ENCODE measurements around the gene ZP1. TPM values are rescaled to one million over a fixed set of nuclear protein-coding genes. Genes with fewer than 3 reads are reported as not detected.

ZP1 gene
- total RNA-seq, 2 experiments from 2014 or later: not detected

DNA sequence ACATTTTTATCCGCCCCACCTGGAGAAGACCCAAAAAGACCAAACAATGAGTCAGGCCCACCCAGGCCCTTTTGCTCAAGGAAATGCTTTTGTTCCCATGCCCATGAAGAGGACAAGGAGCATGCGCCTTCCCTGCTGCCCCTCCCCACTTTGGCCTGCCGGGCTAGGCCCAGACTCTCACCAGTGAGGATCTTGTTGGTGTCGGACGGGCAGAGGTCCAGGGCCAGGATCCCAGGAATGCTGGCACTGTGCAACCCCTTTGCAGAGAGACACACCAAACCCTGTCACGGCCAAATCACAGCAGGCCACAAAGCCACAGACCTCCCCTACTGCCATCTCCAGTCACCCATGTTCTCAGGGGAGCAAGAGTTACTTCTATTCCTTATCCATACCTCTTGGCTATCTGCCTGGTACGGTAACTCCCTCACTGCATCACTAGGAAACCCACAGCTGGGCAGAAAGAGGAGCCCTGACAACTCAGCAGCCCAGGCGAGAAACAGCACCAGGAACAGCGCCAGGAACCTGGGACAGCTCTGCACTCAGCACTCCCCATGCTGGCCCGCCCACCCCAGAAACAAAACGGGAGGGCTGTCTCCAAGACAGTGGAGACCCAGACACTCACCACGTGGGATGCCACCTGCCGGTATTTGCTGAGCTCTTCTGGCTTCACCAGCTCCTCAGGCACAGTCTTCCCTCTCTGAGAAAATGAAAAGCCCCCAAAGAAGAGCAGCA, 33.5 kb downstream of the ZP1 start:
- TF ChIP-seq EZH2phosphoT487 (IDR thresholded peaks at IDR 0.05; ENCODE audit: borderline replicate concordance, low read depth, low read length): no peak
- TF ChIP-seq, protein P1, sequence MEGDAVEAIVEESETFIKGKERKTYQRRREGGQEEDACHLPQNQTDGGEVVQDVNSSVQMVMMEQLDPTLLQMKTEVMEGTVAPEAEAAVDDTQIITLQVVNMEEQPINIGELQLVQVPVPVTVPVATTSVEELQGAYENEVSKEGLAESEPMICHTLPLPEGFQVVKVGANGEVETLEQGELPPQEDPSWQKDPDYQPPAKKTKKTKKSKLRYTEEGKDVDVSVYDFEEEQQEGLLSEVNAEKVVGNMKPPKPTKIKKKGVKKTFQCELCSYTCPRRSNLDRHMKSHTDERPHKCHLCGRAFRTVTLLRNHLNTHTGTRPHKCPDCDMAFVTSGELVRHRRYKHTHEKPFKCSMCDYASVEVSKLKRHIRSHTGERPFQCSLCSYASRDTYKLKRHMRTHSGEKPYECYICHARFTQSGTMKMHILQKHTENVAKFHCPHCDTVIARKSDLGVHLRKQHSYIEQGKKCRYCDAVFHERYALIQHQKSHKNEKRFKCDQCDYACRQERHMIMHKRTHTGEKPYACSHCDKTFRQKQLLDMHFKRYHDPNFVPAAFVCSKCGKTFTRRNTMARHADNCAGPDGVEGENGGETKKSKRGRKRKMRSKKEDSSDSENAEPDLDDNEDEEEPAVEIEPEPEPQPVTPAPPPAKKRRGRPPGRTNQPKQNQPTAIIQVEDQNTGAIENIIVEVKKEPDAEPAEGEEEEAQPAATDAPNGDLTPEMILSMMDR (conservative IDR thresholded peaks at IDR 0.05; ENCODE audit: low read length): no peak
- peaks cover 15% of the 10 kb centered on the region for H3K4me1 ChIP-seq (ENCODE audit: insufficient read depth, low read length, poor library complexity, severe bottlenecking)
- DNase-seq (ENCODE audit: low spot score): no peak
- no peak overlapping the region for H3K4me2 ChIP-seq (ENCODE audit: low read length)
- H3K9me3 ChIP-seq (ENCODE audit: low read length): no peaks in the 10 kb centered on the region
- H3K9me2 ChIP-seq (ENCODE audit: insufficient read depth, low read length): no peaks in the 10 kb centered on the region
- no peak overlapping the region for H3K27ac ChIP-seq (ENCODE audit: low read depth, low read length, poor library complexity, severe bottlenecking)
- ChIA-PET CTCF (ENCODE audit: unreplicated experiment) (interaction anchor here (1.3 kb wide), 1 partner anchor 13 kb away, joined by 8 read pairs; no protein-coding TSS in a partner anchor), POLR2A (interaction anchor here (1.8 kb wide), 1 partner anchor 14 kb away, joined by 8 read pairs; the partner anchor contains the start of gene TMEM109)
- no TSS peak for BruUV-seq (replicated peaks)
- H3K4me3 ChIP-seq (ENCODE audit: low read depth, low read length, poor library complexity, severe bottlenecking): no peak overlapping the region
- peaks cover 31% of the 10 kb centered on the region for H3K79me2 ChIP-seq (ENCODE audit: insufficient read depth, low read depth, low read length)
- intact Hi-C loops (cut with micrococcal nuclease; ENCODE audit: unreplicated experiment): no loop called here
- H3K36me3 ChIP-seq (ENCODE audit: insufficient read depth, low read length): peaks cover 99% of the 10 kb centered on the region
- H4K20me1 ChIP-seq (ENCODE audit: insufficient read depth, low read length): peaks cover 28% of the 10 kb centered on the region
- no peak overlapping the region for H2AFZ ChIP-seq (ENCODE audit: low read length)

DNA sequence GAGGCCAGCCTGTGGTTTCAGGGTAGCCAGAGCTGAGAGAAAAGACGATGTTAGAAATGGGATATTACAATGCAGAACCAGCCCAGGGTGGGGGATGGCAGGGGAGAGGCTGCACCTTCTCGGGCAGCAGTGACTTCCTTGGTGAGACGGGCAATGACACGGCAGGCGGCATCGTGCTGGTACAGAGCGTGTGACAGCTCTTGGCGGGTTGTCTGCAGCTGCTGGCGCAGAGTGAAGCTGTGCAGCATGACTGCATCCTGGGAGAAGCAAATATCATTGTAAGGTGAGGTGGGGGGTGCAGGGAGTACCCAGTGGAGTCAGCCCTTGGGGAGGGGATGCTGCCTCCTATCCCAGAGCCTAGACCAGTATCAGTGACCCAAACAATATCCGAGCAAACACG, 35.3 kb downstream of the ZP1 start:
- TF ChIP-seq EZH2phosphoT487 (IDR thresholded peaks at IDR 0.05; ENCODE audit: borderline replicate concordance, low read depth, low read length): no peak
- TF ChIP-seq, protein P1 (conservative IDR thresholded peaks at IDR 0.05; ENCODE audit: low read length): no peak
- intact Hi-C loops (cut with micrococcal nuclease; ENCODE audit: unreplicated experiment): no loop called here
- Histone ChIP-seq H3K27ac (ENCODE audit: low read depth, low read length, poor library complexity, severe bottlenecking) (no peak overlapping the region), H3K4me2 (ENCODE audit: low read length) (no peak overlapping the region), H3K79me2 (ENCODE audit: insufficient read depth, low read depth, low read length) (peaks cover 35% of the 10 kb centered on the region), H3K36me3 (ENCODE audit: insufficient read depth, low read length) (peaks cover 84% of the 10 kb centered on the region), H2AFZ (ENCODE audit: low read length) (no peak overlapping the region), H3K9me2 (ENCODE audit: insufficient read depth, low read length) (no peaks in the 10 kb centered on the region), H3K4me1 (ENCODE audit: insufficient read depth, low read length, poor library complexity, severe bottlenecking) (peaks cover 23% of the 10 kb centered on the region), H3K4me3 (ENCODE audit: low read depth, low read length, poor library complexity, severe bottlenecking) (no peak overlapping the region), H3K9me3 (ENCODE audit: low read length) (no peaks in the 10 kb centered on the region), H4K20me1 (ENCODE audit: insufficient read depth, low read length) (peaks cover 30% of the 10 kb centered on the region)
- BruUV-seq (replicated peaks): no TSS peak
- ChIA-PET POLR2A (interaction anchor here (1.1 to 3.1 kb wide), 2 partner anchors 12 to 433 kb away, joined by 3 to 21 read pairs; partner anchors contain the start of gene TMEM109), CTCF (ENCODE audit: unreplicated experiment) (no interaction called here)
- DNase-seq (ENCODE audit: low spot score): no peak

DNA sequence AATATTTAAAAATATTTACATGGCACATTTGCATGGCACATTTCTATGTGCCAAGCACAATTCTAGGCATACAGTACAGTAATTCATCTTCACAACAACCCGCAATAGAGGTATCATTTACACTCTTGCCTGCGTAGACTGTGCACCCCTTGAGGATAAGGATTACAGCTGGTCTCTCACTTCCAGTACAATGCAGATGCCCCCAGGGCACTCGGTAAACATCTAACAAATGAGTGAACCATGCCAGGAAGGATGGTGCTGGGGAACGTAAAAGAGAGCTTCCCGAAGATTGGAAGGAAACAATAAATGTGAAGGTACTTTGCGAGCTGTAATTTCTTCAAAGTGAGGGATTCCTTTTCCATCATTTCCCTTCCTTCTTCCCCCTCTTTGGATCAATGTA, 37.7 kb downstream of the ZP1 start:
- H3K9me3 ChIP-seq (ENCODE audit: low read length): peaks cover 12% of the 10 kb centered on the region
- peaks cover 35% of the 10 kb centered on the region for H3K79me2 ChIP-seq (ENCODE audit: insufficient read depth, low read depth, low read length)
- no peak for DNase-seq (ENCODE audit: low spot score)
- ChIA-PET POLR2A (interaction anchor here (0.6 to 3.1 kb wide), 6 partner anchors 8 to 87 kb away, joined by 3 to 21 read pairs (median 4); partner anchors contain the start of gene TMEM109), CTCF (ENCODE audit: unreplicated experiment) (interaction anchor here (2.7 kb wide), 1 partner anchor 10 kb away, joined by 17 read pairs; the partner anchor contains the start of gene TMEM109)
- no peak overlapping the region for H2AFZ ChIP-seq (ENCODE audit: low read length)
- intact Hi-C loops (cut with micrococcal nuclease; ENCODE audit: unreplicated experiment): no loop called here
- H4K20me1 ChIP-seq (ENCODE audit: insufficient read depth, low read length): peaks cover 30% of the 10 kb centered on the region
- peak overlapping the region; percentile 94 for H3K4me3 ChIP-seq (ENCODE audit: low read depth, low read length, poor library complexity, severe bottlenecking)
- no peaks in the 10 kb centered on the region for H3K9me2 ChIP-seq (ENCODE audit: insufficient read depth, low read length)
- H3K4me2 ChIP-seq (ENCODE audit: low read length): peak overlapping the region; percentile 98
- peaks cover 66% of the 10 kb centered on the region for H3K36me3 ChIP-seq (ENCODE audit: insufficient read depth, low read length)
- TF ChIP-seq EZH2phosphoT487 (IDR thresholded peaks at IDR 0.05; ENCODE audit: borderline replicate concordance, low read depth, low read length): no peak
- TF ChIP-seq, protein P1 (conservative IDR thresholded peaks at IDR 0.05; ENCODE audit: low read length): no peak
- TSS peak; percentile 72 for BruUV-seq (replicated peaks)
- H3K27ac ChIP-seq (ENCODE audit: low read depth, low read length, poor library complexity, severe bottlenecking): peak overlapping the region; percentile 87
- H3K4me1 ChIP-seq (ENCODE audit: insufficient read depth, low read length, poor library complexity, severe bottlenecking): peaks cover 30% of the 10 kb centered on the region

Data from OCI-LY7 (cell line).